SK-N-SH (cell line): ENCODE measurements around the gene CRISPLD2.

Experiments
- CTCF ChIP-seq: fragments of 200-600 bp; sonication (generic); IDR thresholded peaks from 2 replicates; pipeline ENCODE4 v1.6.1; 2017; ENCODE audit warnings: antibody characterized with exemption, mild to moderate bottlenecking, moderate library complexity
- EZH2phosphoT487 ChIP-seq: fragments of 200-600 bp; sonication (generic); IDR thresholded peaks from 2 replicates; pipeline ENCODE4 v1.6.1; 2017; ENCODE audit warnings: low read depth, mixed run types, mild to moderate bottlenecking, antibody characterized with exemption, moderate library complexity, borderline replicate concordance
- FOXM1 ChIP-seq: IDR thresholded peaks from 2 replicates; pipeline ENCODE4 v1.4.0; 2012; ENCODE audit warnings: low read depth, mild to moderate bottlenecking
- GABPA ChIP-seq: IDR thresholded peaks from 2 replicates; pipeline ENCODE4 v1.4.0; 2012; ENCODE audit warnings: low read depth, mild to moderate bottlenecking
- MAX ChIP-seq: IDR thresholded peaks from 2 replicates; pipeline ENCODE4 v1.4.0; 2012; ENCODE audit warnings: low read depth
- PBX3 ChIP-seq: IDR thresholded peaks from 2 replicates; pipeline ENCODE4; 2012
- POLR2AphosphoS5 ChIP-seq: IDR thresholded peaks from 2 replicates; pipeline ENCODE4 v1.6.1; 2012; ENCODE audit warnings: low read depth, low read length
- RAD21 ChIP-seq: IDR thresholded peaks from 2 replicates; pipeline ENCODE4 v1.6.1; 2012; ENCODE audit warnings: mild to moderate bottlenecking, low read length
- RCOR1 ChIP-seq: fragments of 150-350 bp; IDR thresholded peaks from 2 replicates; pipeline ENCODE4 v1.6.1; 2017; ENCODE audit warnings: antibody characterized with exemption, low read length
- SIN3A ChIP-seq: IDR thresholded peaks from 2 replicates; pipeline ENCODE4 v1.6.1; 2012; ENCODE audit warnings: low read depth, mild to moderate bottlenecking, low read length, moderate library complexity, borderline replicate concordance
- SMC3 ChIP-seq: IDR thresholded peaks from 2 replicates; pipeline ENCODE4 v1.6.1; 2012; ENCODE audit warnings: low read depth, low read length, improper control_type of control experiment
- TEAD4 ChIP-seq: IDR thresholded peaks from 2 replicates; pipeline ENCODE4 v1.4.0; 2012; ENCODE audit warnings: mild to moderate bottlenecking, borderline replicate concordance; ENCODE audit not compliant: insufficient read depth
- USF2 ChIP-seq: fragments of 150-350 bp; IDR thresholded peaks from 2 replicates; pipeline ENCODE4 v1.6.1; 2017; ENCODE audit warnings: antibody characterized with exemption, low read length, low read depth, borderline replicate concordance

GRCh38 chr16:84813141-84813934 is 6.4 kb upstream of the CRISPLD2 start:
- TF ChIP-seq POLR2AphosphoS5 (no peak), TEAD4 (no peak), GABPA (no peak), CTCF (no peak), FOXM1 (no peak), RAD21 (no peak), USF2 (no peak), MAX (no peak), RCOR1 (no peak), PBX3 (no peak), SMC3 (no peak), EZH2phosphoT487 (no peak), SIN3A (no peak)
